GM21423 (cell line): Measurements from ENCODE around the gene MAML3.

Experiments used
- ATAC-seq: cut with Tn5 transposase; IDR thresholded peaks from one replicate; pipeline ENCODE4 v1.9.1; 2021; ENCODE audit warnings: mild to moderate bottlenecking, moderate library complexity; ENCODE audit not compliant: unreplicated experiment

The MAML3 gene

DNA sequence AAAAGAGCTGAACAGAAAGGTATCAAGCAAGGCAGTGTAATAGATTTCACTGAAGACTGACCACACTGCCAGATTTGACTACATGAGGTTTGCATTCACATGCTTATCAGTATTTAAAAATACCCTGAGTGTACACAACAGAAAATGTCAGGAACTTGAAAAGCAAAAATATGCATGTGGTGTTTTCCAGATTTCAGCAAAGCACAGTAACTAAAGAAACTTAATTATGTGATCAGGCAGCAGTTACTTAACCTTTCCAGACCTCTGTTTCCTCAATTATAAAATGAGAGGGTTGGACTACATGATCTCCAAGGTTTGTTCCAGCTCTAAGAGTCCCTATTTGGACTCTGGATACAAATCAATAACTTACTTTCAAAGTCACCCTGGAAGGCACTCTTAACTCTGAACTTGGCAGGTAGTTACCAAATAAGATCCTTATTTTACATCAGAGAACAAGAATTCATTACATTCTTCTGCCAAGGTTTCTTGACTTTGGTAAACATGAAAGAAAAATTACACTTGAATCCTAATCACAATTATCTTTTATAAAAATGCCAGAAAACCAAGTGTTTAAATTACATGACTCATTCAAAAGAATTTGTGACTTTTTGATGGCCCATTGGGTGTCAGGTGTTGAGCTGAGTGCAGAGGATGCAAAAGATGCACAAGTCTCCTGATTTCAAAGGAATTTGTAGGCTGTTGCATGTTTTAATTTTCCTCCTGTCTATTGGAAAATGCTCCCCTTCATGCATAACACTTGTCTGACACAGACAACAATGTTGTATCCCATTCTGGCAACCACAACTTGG lies 246.8 kb downstream of the MAML3 start:
- ATAC-seq, result no peak

DNA sequence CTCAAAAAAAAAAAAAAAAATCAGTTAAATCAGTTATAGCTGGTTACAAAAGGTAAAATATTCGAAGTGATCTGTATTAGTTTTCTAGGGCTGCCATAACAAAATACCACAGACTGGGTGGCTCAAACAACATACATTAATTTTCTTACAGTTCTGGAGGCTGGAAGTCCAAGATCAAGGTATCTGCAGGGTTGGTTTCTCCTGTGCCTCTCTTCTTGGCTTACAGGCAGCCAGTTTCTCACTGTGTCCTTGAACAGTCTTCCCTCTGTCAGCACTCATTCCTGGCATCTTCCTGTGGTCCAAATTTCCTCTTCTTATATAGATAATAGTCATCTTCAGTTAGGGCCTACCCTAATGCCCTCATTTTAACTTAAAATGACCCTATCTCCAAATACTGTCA lies 248.5 kb downstream of the MAML3 start:
- ATAC-seq, result no peak

DNA sequence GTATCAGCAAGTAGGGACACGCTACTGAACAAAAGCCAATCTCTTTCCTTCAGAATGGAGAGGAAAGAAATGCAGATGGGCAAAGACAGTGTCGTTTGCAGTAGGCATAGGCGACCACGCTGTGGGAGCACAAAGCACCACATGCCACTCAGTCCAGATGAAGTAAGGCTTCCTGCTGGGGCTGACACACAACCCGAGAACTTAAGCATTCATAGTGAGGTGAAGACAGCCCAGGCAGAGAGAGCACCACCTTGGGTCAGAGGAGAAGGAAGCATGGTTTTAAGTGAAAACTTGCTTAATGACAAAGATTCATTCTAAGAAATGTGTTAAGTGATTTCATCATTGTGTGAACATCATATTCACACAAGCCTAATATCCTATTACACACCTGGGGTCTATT lies 249.6 kb downstream of the MAML3 start:
- ATAC-seq, result no peak

DNA sequence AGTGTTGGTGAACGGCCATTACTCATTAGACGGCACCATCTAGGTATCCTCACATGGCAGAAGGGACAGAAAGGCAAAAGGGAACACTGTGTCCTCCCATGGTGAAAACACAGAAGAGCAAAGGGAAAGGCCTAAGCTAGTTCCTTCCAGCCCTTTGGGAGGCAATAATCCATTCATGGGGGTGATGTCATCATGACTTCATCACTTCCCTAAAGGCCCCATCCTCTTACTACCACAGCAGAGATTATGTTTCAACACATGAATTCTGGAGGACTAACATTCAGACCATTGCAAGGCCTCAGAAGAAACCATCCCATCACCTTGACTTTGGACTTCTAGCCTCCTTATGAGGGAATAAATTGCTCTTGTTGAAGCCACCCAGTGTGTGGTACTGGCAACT lies 250.1 kb downstream of the MAML3 start:
- no peak for ATAC-seq

DNA sequence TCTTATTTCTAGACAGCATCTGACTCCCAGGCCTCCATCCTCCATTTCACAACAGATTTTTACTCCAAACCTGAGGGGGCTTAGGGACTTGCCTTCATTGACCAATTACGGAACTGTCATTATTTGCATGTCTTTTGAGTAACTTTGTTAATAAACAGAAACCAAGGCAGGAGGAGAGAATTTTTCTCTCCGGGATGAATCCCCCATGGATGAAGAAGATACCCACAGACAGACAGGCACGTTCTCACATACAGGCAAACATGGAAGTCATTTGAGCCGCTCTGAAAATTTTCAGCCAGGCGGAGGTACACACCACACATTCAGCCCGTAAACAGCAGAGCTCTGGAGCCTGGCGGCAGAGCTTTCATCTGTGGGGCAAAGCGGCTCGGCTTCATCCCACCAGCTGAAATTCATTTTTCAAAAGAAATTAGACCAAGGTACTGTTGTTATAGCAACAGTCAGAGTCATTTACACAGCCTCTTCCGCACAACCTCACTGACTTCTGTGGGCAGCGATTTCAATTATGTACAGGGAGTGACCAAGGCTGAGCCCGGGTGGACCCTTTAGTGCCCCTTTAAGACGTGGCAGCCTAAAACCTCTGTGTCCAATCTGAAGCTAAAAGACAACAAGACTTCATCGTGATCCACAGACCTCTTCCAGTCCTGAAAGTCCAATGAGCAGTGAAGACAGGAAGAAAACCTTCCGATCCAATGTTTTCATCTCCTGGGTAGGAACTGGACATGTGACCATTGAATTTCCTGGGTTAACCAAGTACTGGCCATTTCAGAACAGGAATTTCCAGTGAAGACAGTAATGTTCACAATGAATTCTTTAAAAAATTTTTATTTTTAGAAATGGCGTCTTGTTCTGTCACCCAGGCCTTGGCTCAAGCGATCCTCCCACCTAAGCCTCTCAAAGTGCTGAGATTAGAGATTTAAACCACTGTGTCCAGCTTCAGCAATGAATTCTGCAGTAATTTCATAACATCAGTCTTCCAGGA lies 251.4 kb downstream of the MAML3 start:
- no peak for ATAC-seq

DNA sequence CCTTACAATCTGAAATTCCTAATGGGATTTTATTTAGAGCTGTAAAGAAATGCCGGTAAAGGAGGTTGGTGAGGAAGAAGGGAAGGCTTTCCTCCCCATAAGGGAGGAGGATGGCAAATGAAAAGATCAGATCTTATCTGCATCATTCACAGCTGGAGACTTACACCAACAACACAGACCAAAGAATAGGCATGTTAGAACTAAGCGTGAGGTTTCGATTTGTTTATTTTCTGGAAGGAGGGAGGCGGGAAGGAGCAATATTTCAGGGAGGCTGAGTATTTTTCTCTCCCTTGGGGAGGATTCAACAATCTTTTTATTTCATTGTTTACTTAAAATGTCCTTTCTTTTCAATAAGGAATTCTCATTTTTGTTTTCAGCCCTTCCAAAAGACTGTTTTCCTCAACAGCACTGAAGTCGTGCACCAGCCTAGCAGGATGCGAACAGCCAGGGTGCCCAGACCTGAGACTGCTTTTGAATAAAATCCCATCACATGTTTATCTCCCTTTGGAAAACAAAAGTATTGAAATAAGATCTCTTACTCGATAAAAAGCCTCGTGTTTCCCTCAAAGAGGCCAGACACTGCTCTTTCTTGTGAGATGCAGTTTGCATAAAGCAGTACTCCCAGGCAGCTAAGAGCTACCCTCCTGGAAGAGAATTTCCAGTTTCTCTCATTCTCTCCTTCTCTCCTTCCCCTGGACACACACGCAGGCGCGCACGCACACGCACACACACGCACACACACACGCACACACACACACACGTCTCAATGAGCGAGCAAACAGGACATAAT lies 252.3 kb downstream of the MAML3 start:
- ATAC-seq, result no peak

DNA sequence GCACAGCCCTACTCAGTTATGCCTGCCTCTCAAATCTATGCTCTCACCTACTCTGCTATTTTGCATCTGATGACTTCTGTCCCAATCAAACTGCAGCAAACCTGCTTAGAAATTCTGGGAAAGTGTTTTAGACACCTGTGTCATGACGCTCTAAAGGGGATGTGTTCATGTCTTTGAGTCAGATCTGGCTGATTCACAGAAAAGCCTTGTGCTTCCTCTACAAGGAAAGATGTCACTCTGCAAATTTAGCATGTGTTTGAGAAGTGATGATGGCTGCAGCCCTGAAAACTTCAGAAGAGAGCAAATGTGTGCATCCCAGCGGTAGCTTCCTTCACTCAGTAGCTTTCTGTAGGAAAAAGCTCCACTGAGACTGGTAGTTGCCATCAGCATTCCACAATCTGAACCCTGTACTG lies 253.0 kb downstream of the MAML3 start:
- ATAC-seq, result no peak

DNA sequence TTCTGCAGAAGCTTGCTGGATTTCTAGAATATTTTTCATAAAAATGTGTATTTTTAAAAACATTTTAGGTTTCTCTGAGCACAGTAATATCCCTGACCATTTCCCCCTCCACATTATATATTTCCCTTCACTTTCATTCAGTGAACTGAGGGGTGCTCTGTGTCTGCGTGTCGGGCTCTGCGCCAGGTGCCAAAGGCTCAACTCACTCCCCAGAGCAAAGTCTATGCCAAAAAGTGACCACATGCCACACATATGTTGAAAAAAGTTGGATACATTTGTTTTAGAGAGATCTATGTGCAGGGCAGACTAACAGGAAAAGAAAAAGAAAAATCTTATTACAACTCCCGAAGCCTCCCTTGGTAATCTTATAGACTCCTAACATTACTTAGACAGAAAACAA lies 254.6 kb downstream of the MAML3 start:
- no peak for ATAC-seq

DNA sequence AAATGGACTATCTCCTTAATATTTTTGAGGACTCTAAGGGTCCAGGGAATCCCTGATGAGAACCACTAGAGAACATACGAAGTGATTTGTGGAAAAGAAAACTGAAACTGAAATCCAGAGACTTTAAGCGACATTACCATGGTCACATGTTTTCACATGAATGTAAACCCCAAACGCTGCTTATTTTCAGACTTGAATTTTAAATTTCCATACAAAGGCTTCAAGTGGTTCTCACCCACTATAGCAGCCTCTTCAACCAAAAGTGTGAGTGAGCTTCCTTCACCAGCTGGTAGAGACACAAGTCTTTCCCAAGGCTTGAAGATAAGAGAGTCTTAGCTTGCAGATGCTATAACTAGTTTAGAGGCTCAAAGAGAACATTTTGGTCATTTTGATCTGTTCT lies 255.7 kb downstream of the MAML3 start:
- no peak for ATAC-seq

DNA sequence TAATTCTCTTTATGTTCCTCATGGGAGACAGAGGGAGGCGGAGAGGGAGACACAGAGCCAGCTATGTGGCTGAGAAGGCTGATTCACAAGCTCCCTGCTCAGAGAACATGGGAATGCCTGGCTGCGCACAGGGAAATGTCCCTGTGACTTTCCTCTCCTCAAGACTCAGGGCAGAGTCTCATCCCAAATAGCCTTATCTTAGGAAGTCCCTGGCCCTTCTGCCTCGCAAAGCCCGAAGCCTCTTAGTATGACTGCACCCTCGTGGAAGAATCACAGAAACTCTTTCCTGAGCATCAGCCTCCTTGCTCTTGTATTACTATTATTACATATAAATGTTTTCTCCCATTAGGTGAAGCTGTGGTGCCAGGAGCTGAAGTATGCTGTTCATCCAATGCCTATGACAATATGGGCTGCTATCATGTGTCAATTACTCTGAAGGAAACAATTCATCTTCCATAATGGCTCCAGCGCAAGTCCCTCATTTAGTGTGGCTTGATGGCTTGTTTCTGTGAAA lies 257.8 kb downstream of the MAML3 start:
- ATAC-seq, result no peak

DNA sequence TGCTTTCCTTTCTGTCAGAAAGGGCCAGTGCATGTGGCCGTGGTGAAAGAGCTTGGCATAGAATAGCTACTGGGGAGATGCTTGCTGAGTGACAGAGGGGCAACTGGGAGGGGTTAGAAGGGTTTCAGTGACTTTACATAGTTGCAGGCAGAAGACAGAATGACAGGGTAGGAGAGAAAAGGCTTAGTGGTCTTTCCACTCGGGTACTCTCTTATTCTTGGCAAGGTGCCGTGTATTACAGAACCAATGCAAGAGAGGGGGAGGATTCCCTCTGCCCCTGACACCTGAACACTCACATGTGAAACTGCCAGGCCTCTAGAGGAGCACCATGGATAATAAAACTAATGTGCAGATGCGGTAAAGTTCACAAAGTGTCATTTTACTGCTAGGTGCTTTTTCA lies 260.2 kb downstream of the MAML3 start:
- no peak for ATAC-seq

DNA sequence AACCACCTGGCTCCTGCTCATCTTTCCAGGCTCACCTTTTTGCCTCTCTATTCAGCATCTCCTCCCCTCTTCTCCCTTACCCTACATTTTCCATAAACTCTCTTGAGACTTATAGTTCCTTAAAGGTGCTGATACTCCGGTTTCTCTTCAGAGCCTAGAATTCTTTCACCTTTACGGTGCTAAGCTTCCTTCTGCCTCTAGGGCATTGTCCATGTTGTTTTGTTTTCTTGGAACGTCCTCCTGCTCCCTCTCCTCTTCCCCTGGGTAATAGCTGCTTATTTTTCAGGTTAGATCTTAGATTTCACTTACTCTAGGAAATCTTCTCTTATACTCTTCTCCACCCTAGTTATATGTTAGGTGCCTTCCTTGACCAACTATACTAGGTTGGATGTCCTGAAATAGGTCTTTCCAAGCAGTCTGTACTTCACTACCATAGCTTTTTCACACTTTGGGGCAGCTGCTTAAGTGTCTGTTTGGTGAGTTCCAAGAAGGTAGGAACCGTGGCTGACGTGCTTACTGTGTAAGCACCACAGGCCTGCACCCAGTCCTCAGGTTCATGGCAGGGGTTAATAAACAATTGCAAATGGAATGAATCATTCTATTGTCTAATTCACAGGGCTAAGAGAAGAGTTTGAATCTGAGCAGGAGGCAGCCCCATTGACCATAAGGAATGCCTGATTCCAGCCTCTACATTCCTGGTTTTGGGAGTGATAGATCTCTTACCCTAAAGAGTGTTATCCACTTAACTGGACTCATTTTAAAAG lies 260.8 kb downstream of the MAML3 start:
- ATAC-seq, result no peak

DNA sequence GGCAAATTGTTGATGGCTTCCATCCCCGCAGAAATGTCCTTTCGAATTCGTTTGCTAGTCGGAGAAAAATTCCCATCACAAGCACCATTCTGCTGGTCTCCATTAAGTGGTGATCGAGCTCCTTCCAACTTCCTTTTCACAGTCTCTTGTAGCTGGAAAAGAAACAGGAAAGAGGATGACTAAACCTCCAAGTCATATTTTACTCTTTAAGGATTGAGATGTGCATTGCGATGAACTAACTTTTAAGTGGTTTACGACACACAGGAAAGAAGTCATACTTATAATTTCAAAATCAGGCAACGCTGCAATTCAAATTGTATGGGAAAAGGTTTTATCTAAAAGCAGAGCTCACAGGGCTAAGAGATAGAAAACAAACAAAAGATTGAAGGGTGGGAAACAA lies 263.2 kb downstream of the MAML3 start:
- ATAC-seq, result no peak

DNA sequence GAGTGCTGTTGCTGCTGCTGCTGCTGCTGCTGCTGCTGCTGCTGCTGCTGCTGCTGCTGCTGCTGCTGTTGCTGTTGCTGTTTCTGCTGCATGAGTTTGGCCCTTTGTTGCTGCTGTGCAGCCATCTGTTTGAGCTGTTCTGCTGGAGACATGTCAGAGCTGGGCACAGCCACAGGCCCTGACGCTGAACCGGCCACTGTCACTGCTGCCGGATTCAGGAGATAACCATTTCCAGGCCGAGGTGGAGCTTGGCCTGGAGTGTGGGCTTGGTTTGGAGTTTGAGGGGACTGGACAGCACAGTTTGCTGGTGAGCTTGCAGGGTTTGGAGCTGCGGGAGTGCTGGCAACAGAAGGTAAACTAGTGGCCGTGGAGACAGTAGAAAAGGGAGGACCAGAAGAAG lies 264.1 kb downstream of the MAML3 start:
- ATAC-seq, result no peak

DNA sequence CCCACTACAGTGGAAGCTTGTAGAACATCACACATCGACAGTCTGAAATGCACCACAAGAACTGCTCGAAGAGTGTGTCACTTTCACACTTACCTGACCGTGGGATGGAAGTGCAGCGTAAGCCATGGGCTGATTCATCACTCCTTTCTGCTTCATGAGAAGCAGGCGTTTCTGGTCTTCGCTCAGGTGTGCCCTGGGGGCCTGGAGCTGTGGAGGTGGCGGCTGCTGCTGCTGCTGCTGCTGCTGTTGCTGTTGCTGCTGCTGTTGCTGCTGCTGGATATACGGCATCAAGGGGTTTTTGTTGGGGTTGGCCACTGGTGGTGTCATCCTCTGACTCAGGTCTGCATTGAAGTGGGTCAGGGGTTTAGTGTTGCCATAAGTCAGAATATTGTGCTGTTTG lies 264.7 kb downstream of the MAML3 start:
- ATAC-seq, result no peak

DNA sequence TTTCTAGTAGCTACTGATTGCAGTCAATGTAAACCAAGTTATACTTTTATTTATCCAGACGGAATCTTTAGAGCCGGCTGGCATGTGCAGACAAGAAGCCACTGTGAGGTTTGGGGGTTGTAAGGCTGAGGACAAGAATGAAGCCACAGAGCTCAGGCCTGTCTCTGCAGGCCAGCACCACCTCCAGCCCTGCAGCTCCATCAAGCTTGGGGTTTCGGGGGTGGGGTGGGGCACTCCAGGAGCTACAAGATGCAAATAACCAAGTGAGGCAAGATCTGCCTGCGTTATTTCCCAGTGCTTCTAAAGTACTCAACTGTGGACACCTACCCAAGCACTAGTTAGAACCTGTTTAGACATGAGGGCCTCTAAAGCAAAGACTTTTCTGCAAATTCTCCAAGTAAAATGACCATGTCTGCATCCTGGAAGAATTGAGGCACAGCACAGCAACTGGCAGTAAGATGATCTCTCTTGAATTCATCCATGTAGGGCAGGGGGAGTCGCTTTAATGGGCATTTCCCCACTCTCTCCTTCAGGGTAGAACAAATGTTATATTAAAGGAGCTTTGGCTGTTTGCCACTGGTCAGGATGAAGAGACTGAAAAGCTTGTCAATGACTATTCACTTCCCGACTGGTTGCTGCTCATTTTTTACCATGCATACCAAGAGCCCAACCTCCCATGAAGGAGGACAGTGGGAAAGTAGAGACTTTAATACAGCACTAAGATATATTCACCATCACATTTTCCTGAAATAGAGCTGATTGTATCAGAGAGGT lies 265.8 kb downstream of the MAML3 start:
- no peak for ATAC-seq

DNA sequence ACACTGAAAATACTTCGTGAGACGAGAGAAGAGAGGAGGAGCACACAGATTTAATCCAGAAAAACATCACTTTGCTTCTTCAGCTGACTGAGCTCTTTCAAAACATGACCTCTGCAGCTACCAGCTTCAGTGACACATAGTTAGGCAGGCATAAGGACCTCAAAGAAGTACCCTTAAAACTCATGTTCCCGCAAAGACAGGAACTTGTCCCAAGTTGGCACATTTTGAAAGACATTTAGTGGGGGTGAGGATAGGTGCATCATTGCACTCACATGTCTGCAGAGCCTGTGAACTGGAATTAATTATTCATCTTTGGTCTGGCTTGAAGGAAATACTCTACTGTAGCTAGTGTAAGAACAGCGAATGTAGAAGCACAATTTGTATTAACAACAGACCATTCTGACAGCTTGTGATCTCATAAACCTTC lies 266.6 kb downstream of the MAML3 start:
- no peak for ATAC-seq

DNA sequence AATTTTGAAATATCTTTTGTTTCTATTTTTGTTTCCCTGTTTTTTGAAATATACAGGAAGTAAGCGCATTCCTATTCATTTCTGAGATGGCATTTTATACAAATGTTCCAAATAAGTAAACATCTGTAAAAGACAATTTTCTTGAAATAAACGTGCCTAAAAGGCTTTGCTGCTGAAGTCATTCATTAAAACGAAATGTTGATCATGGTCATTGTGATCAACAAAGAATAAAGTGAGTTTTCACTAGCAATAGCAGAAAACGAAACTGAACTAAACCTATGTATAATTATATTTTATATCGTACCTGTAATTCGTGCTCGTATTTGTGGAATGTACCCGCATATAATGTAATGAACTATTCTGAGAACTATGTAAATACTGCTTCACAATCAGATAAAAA lies 267.2 kb downstream of the MAML3 start:
- ATAC-seq, result no peak

DNA sequence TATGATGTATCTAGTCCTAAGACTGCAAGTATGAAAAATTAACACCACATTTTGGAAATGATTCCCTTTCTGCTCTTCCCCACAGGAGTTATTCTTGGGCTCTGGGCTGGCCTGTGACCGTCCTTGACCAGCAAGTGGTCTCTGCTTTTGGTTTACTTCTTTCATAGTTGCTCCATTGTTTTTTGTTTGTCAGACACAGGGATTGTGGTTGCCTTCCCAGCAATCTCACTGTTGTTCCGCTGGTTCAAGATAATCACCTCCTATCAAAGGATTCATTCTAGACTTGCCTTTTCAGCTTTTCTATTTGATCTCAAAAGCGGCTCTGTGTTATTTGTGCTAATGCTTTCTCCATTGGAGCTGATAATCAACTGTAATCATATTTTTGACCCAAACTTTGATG lies 269.5 kb downstream of the MAML3 start:
- no peak for ATAC-seq
